A673 (cell line): Measurements from ENCODE around the gene CFAP107. TPM values are rescaled to one million over a fixed set of nuclear protein-coding genes. Genes with fewer than 3 reads are reported as not detected.

ENCODE experiments used
- BruUV-seq: library from RNA; stranded (reverse); fragments of 400-500 nt; replicated peaks from 2 replicates; lab custom pipeline; 2021; lab: Mats Ljungman, UMichigan
- CTCF ChIA-PET: fragments of 300-600 bp; sonication (Branson Sonifier 250); formaldehyde crosslinking; loops from one replicate; lab custom pipeline; 2022; ENCODE audit warnings: antibody characterized with exemption; lab: Charles Lee
- POLR2A ChIA-PET: fragments of 300-600 bp; sonication (Branson Sonifier 250); formaldehyde crosslinking; loops from one replicate; lab custom pipeline; 2022; ENCODE audit warnings: antibody characterized with exemption; ENCODE audit not compliant: low non-redundant PET; lab: Charles Lee
- DNase-seq: peaks from one replicate; pipeline ENCODE4 v3.0.0-alpha.2; 2015; ENCODE audit warnings: low spot score
- H3K27ac ChIP-seq: fragments of 200-600 bp; sonication (generic); 2 replicates; pipeline ENCODE4 v1.5.1; 2016; ENCODE audit warnings: mixed run types, low read depth, mild to moderate bottlenecking, mixed read lengths, antibody characterized with exemption, low read length; ENCODE audit not compliant: poor library complexity, severe bottlenecking
- H3K27me3 ChIP-seq: fragments of 200-600 bp; sonication (generic); replicated peaks from 2 replicates; pipeline ENCODE4 v1.6.1; 2017; ENCODE audit warnings: mixed run types, low read depth, mild to moderate bottlenecking, mixed read lengths, antibody characterized with exemption, low read length; ENCODE audit not compliant: insufficient read depth, poor library complexity
- H3K36me3 ChIP-seq: fragments of 200-600 bp; sonication (generic); 2 replicates; pipeline ENCODE4 v1.6.1; 2016; ENCODE audit warnings: mixed run types, mild to moderate bottlenecking, mixed read lengths, antibody characterized with exemption, low read length; ENCODE audit not compliant: insufficient read depth, poor library complexity, severe bottlenecking
- H3K4me1 ChIP-seq: fragments of 200-600 bp; sonication (generic); 2 replicates; pipeline ENCODE4 v1.6.1; 2017; ENCODE audit warnings: mixed run types, mild to moderate bottlenecking, mixed read lengths, antibody characterized with exemption, low read length; ENCODE audit not compliant: insufficient read depth, poor library complexity, severe bottlenecking
- H3K4me3 ChIP-seq: fragments of 200-600 bp; sonication (generic); 2 replicates; pipeline ENCODE4 v1.5.1; 2016; ENCODE audit warnings: low read depth, mixed run types, mild to moderate bottlenecking, mixed read lengths, low read length; ENCODE audit not compliant: poor library complexity, severe bottlenecking
- H3K9me3 ChIP-seq: fragments of 200-600 bp; sonication (generic); 2 replicates; pipeline ENCODE4 v1.6.1; 2016; ENCODE audit warnings: mixed run types, low read depth, mild to moderate bottlenecking, mixed read lengths, antibody characterized with exemption, low read length; ENCODE audit not compliant: poor library complexity, severe bottlenecking
- EZH2 ChIP-seq: fragments of 200-600 bp; sonication (generic); IDR thresholded peaks from 2 replicates; pipeline ENCODE4 v1.6.1; 2017; ENCODE audit warnings: borderline replicate concordance, low read depth, mild to moderate bottlenecking, mixed read lengths, antibody characterized with exemption, low read length; ENCODE audit not compliant: poor library complexity, severe bottlenecking
- intact Hi-C: fragments of 100-400 bp; cut with micrococcal nuclease; formaldehyde crosslinking; loops from one replicate; pipeline ENCODE4 v1.10.0; 2022; ENCODE audit not compliant: unreplicated experiment
- total RNA-seq: library from RNA; stranded (reverse); gene quantifications from 2 replicates; pipeline ENCODE4 v1.2.3, GENCODE V29; 2021
- TF ChIP-seq, protein P1 (sequence below): fragments of 300-800, 200-600 bp; sonication (generic); conservative IDR thresholded peaks from 2 replicates; pipeline ENCODE4 v1.5.1; 2017; ENCODE audit warnings: low read depth, mild to moderate bottlenecking, antibody characterized with exemption, low read length, moderate library complexity, mixed read lengths

Gene CFAP107
- total RNA-seq, 1 experiment from 2014 or later = not detected

GRCh38 chr1:12738934-12739333 is 7.1 kb upstream of the CFAP107 start:
- TF ChIP-seq EZH2 = no peak
- TF ChIP-seq, protein P1, sequence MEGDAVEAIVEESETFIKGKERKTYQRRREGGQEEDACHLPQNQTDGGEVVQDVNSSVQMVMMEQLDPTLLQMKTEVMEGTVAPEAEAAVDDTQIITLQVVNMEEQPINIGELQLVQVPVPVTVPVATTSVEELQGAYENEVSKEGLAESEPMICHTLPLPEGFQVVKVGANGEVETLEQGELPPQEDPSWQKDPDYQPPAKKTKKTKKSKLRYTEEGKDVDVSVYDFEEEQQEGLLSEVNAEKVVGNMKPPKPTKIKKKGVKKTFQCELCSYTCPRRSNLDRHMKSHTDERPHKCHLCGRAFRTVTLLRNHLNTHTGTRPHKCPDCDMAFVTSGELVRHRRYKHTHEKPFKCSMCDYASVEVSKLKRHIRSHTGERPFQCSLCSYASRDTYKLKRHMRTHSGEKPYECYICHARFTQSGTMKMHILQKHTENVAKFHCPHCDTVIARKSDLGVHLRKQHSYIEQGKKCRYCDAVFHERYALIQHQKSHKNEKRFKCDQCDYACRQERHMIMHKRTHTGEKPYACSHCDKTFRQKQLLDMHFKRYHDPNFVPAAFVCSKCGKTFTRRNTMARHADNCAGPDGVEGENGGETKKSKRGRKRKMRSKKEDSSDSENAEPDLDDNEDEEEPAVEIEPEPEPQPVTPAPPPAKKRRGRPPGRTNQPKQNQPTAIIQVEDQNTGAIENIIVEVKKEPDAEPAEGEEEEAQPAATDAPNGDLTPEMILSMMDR = no peak
- Histone ChIP-seq H3K27ac (no peak overlapping the region), H3K27me3 (peaks cover 18% of the 10 kb centered on the region), H3K9me3 (no peaks in the 10 kb centered on the region), H3K4me3 (no peak overlapping the region), H3K4me1 (no peaks in the 10 kb centered on the region), H3K36me3 (no peaks in the 10 kb centered on the region)
- intact Hi-C loops = no loop called here
- ChIA-PET CTCF (no interaction called here), POLR2A (no interaction called here)
- BruUV-seq = no TSS peak
- no peak for DNase-seq

- CTCF ChIA-PET = no interaction called here
- Histone ChIP-seq H3K36me3 (no peaks in the 10 kb centered on the region), H3K27ac (no peak overlapping the region), H3K4me1 (no peaks in the 10 kb centered on the region), H3K4me3 (no peak overlapping the region), H3K9me3 (no peaks in the 10 kb centered on the region), H3K27me3 (peaks cover 17% of the 10 kb centered on the region)
- intact Hi-C loops = no loop called here
- POLR2A ChIA-PET = no interaction called here
- no TSS peak for BruUV-seq
- TF ChIP-seq EZH2 = no peak
- TF ChIP-seq, protein P1 = no peak
- DNase-seq = no peak
Measured at GRCh38 chr1:12739613-12740012, 6.4 kb upstream of the CFAP107 start.

DNA sequence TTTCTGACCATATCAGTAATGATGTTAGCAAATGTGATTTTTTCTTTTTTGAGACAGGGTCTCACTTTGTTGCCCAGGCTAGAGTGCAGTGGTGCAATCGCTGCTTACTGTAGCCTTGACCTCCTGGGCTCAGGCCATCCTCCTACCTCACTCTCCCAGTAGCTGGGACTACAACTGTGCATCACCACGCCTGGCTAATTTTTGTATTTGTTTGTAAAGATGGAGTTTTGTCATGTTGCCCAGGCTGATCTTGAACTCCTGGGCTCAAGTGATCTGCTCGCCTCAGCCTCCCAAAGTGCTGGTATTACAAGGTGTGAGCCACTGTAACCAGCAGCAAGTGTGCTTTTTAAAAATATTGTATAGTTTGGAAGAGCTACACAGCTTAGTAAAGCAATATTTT is 4.1 kb upstream of the CFAP107 start:
- TF ChIP-seq, protein P1 = no peak
- no peak for TF ChIP-seq EZH2
- Histone ChIP-seq H3K27ac (no peak overlapping the region), H3K4me1 (peaks cover 5% of the 10 kb centered on the region), H3K27me3 (peaks cover 4% of the 10 kb centered on the region), H3K4me3 (no peak overlapping the region), H3K9me3 (no peaks in the 10 kb centered on the region), H3K36me3 (no peaks in the 10 kb centered on the region)
- CTCF ChIA-PET = interaction anchor here (0.6 to 0.7 kb wide), 2 partner anchors 27 to 1101 kb away, joined by 3 to 4 read pairs; no protein-coding TSS in a partner anchor
- BruUV-seq = no TSS peak
- no peak for DNase-seq
- POLR2A ChIA-PET = no interaction called here
- intact Hi-C loops = no loop called here
